GM10266 (cell line): ENCODE results near the gene ABCC9.

ENCODE experiments used
- DNase-seq: peaks from one replicate; pipeline ENCODE4 v3.0.0; 2012; ENCODE audit errors: extremely low spot score
- TF ChIP-seq, protein P1 (sequence below): IDR thresholded peaks from 2 replicates; pipeline ENCODE4 v1.5.1; 2012; ENCODE audit warnings: mild to moderate bottlenecking, low read depth; ENCODE audit not compliant: control insufficient read depth, insufficient read depth; ENCODE audit errors: missing control alignments

The ABCC9 gene

DNA sequence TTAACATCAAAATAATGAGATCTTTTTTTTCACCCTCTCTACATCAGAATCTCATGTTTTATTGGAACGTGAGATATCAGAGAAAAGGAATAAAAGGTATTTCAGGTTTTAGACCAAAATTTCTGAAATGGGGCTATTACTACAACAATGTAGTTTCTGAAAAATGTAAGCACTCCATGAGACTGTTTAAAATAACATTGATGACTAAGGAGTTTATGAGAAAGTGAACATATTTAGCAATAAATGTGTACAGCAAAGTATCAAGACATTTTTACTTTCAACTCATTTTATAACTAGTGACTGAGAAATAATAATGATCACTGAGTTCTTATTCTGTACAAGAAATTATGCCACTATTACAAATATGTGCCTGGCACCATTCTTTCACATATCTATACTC, 39.3 kb upstream of the ABCC9 start:
- TF ChIP-seq, protein P1, sequence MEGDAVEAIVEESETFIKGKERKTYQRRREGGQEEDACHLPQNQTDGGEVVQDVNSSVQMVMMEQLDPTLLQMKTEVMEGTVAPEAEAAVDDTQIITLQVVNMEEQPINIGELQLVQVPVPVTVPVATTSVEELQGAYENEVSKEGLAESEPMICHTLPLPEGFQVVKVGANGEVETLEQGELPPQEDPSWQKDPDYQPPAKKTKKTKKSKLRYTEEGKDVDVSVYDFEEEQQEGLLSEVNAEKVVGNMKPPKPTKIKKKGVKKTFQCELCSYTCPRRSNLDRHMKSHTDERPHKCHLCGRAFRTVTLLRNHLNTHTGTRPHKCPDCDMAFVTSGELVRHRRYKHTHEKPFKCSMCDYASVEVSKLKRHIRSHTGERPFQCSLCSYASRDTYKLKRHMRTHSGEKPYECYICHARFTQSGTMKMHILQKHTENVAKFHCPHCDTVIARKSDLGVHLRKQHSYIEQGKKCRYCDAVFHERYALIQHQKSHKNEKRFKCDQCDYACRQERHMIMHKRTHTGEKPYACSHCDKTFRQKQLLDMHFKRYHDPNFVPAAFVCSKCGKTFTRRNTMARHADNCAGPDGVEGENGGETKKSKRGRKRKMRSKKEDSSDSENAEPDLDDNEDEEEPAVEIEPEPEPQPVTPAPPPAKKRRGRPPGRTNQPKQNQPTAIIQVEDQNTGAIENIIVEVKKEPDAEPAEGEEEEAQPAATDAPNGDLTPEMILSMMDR, result no peak
- DNase-seq, result no peak

- TF ChIP-seq, protein P1, result no peak
- DNase-seq, result no peak
Observed at GRCh38 chr12:21975293-21975692, 34.1 kb upstream of the ABCC9 start.

DNA sequence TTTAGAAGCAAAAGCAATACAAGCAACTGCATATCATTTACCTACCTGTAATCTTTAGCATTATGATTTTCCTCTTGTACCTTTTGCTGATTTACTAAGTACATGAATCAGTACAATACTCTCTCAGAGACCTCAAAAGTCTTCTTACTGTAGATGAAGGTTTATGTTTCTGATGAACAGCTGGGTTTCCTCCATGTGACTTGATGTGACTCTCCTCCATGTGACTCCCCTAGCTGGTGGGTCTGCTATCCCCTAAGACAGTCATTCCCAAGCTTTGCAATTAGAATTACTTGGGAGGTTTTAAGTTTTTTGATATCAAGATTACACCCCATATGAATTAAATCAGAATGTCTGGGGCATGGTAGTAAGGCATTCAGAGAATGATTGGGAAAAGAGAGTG, 32.0 kb upstream of the ABCC9 start:
- DNase-seq, result no peak
- TF ChIP-seq, protein P1, result no peak

DNA sequence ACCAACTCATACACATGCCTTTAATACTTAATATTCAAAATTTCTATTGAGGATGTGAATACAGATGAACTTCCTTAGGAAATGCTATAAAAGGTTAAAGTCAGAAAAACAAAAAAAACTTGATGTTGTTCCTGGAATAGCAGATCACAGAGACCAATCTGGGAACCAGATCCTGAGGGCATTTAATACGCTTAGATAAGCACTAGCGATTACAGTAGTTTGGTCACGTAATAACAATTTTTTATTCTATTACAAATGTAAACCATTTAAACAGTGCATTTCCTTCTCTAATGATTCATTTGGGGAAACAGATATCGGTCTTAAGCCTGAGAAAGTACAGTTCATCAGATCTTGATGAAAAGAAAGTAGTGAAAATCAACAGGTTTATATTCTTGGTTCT, 30.8 kb upstream of the ABCC9 start:
- DNase-seq, result no peak
- TF ChIP-seq, protein P1, result no peak

GRCh38 chr12:21971344-21971743, 30.1 kb upstream of the ABCC9 start:
- TF ChIP-seq, protein P1, result no peak
- no peak for DNase-seq

DNA sequence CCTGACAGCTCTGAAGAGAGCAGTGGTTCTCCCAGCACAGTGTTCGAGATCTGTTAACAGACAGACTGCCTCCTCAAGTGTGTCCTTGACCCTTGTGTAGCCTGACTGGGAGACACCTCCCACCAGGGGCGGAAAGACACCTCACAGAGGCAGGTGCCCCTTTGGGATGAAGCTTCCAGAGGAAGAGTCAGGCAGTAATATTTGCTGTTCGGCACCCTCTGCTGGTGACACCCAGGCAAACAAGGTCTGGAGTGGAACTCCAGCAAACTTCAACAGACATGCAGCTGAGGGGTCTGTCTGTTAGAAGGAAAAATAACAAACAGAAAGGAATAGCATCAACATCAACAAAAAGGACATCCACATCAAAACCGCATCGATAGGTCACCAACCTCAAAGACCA, 21.6 kb upstream of the ABCC9 start:
- no peak for DNase-seq
- TF ChIP-seq, protein P1, result no peak

- TF ChIP-seq, protein P1, result no peak
- no peak for DNase-seq
Observed at GRCh38 chr12:21962236-21962635, 21.0 kb upstream of the ABCC9 start.
